Heart right ventricle (tissue), 16 donors: ENCODE results near the gene ZBTB7C. TPM values are rescaled to one million over a fixed set of nuclear protein-coding genes. Genes with fewer than 3 reads are reported as not detected.

ENCODE experiments used
- ATAC-seq, 8 donors: fragments of 200-7000 bp; cut with Tn5 transposase; one replicate each; pipeline ENCODE4 v1.9.1; 2020; ENCODE audit warnings: mild to moderate bottlenecking in 8 of 8, moderate library complexity in 8 of 8, moderate number of reproducible peaks in 1 of 8
- DNase-seq, 2 donors: peaks; one replicate each; pipeline ENCODE4 v3.0.0-alpha.2; 2020
- H3K27ac ChIP-seq, 10 donors: fragments of 200-600 bp; sonication (generic) in 2 of 10; one replicate each; pipeline versions ENCODE4 v1.5.0 to v1.8.0; 2020 to 2022; ENCODE audit warnings: mild to moderate bottlenecking in 3 of 10
- H3K27me3 ChIP-seq, 7 donors: fragments of 200-600 bp; one replicate each; pipeline ENCODE4 v1.8.0; 2021 to 2022; ENCODE audit warnings: mild to moderate bottlenecking in 2 of 7
- H3K36me3 ChIP-seq, 9 donors: fragments of 200-600 bp; sonication (generic) in 1 of 9; one replicate each; pipeline versions ENCODE4 v1.5.0 to v1.8.0; 2020 to 2022; ENCODE audit warnings: mild to moderate bottlenecking in 2 of 9
- H3K4me1 ChIP-seq, 9 donors: fragments of 200-600 bp; sonication (generic) in 1 of 9; one replicate each; pipeline versions ENCODE4 v1.5.0 to v1.8.0; 2020 to 2022; ENCODE audit warnings: mild to moderate bottlenecking in 4 of 9
- H3K4me3 ChIP-seq, 10 donors: fragments of 200-600 bp; sonication (generic) in 2 of 10; one replicate each; pipeline versions ENCODE4 v1.5.0 to v1.8.0; 2020 to 2022; ENCODE audit warnings: mild to moderate bottlenecking in 7 of 10, moderate library complexity in 2 of 10
- H3K9me3 ChIP-seq, 11 donors: fragments of 200-600 bp in 10 of 11; sonication (generic) in 2 of 11; one replicate each; pipeline versions ENCODE4 v1.5.0 to v1.8.0; 2013 to 2022; ENCODE audit warnings: mild to moderate bottlenecking in 2 of 11, control low read depth in 1 of 11, moderate library complexity in 1 of 11
- CTCF ChIP-seq, 9 donors: fragments of 200-600 bp; sonication (generic) in 2 of 9; IDR thresholded peaks; one replicate each; pipeline versions ENCODE4 v1.5.0 to v1.8.0; 2021 to 2022; ENCODE audit warnings: antibody characterized with exemption in 9 of 9, mild to moderate bottlenecking in 5 of 9, moderate library complexity in 1 of 9
- WGBS, 2 donors: extraction: QIAGEN DNeasy Blood & Tissue Kit; methylation state at CpG; one replicate each; pipeline ENCODE4 v1.1.7; 2013; ENCODE audit warnings: inconsistent platforms in 1 of 2; 5-methylcytosine and 5-hydroxymethylcytosine counted together
- intact Hi-C, 10 donors: fragments of 100-400 bp; cut with DNase I; formaldehyde crosslinking; loops; one replicate each; pipeline versions ENCODE4 v1.11.1 to v1.14.2; 2022
- polyA plus RNA-seq, 2 donors: library from polyadenylated mRNA; stranded (reverse); fragments of 200-250 nt; gene quantifications; one replicate each; pipeline ENCODE4 v1.2.3, GENCODE V29; 2013
- total RNA-seq, 10 donors: library from RNA; stranded (reverse); fragmentation: NEBNext Ultra II Directional in 3 of 10; extraction: Animal tissue kit (Norgen Biotek cat#: 25700) in 3 of 10; gene quantifications; one replicate each; pipeline versions ENCODE4 v1.2.1 to v1.2.4, GENCODE V29; 2021 to 2023
- donor health status: Arrhythmogenic right ventricular cardiomyopathy.
- donor health status: ischemic (EF 13 %, LVEDD 7.1; RV severe dilation, severe dysfunction).
- donor health status: healthy with polysubstance abuse.
- donor health status: DM: no; HTN: yes; CAD: no.
- donor health status: DM: no; HTN: no; CAD: no.
- donor health status: ischemic (EF 25% LVEDD 6.9; RV normal size, moderate dysfunction).
- donor health status: ischemic (EF 25% LVEDD 5.7; RV mildly dilated, moderate dysfunction).
- donor health status: healthy.
- donor health status: DM: yes; HTN: yes; CAD: no.
- donor health status: Ischemic cardiomyopathy.
- donor health status: ischemic (EF 35%, LVEDD 5.7; RV mildly dilated, moderate dysfunction).
- donor health status: nonischemic (EF 11% LVEDD 7.7; RV severe dilation, severe dysfunction).
- donor health status: DM: yes; HTN: yes; CAD: no.
- donor health status: PGD.
- donor health status: ischemic (EF 29% LVEDD 5.4; RV normal size, mild dysfunction).
- donor health status: nonischemic (EF 23%, LVEDD 6.1; RV moderate dilation, normal function).

The ZBTB7C gene
- total and polyA plus RNA-seq, 12 donors = 0.49 to 6.3 (median 1.5) TPM

GRCh38 chr18:48113691-48114090 is 295.5 kb downstream of the ZBTB7C start:
- H3K9me3 ChIP-seq = no peaks in the 10 kb centered on the region
- TF ChIP-seq CTCF (IDR thresholded peaks at IDR 0.05) = no peak
- no peak overlapping the region for H3K4me3 ChIP-seq
- H3K27ac ChIP-seq = no peak overlapping the region
- intact Hi-C loops = no loop called here
- H3K36me3 ChIP-seq = no peaks in the 10 kb centered on the region
- no peak for DNase-seq
- no peak for ATAC-seq
- no peaks in the 10 kb centered on the region for H3K4me1 ChIP-seq
- H3K27me3 ChIP-seq = peaks cover 0 to 2% (median 0%) of the 10 kb centered on the region in 7 donors
- WGBS, 2 donors = 83 to 92% methylated on average over 8 of the region's 8 CpGs

- intact Hi-C loops = no loop called here
These were observed 297.6 kb downstream of the ZBTB7C start for GRCh38 chr18:48111587-48111986.

GRCh38 chr18:48110797-48111196 is 298.4 kb downstream of the ZBTB7C start:
- no peak for ATAC-seq
- intact Hi-C loops = no loop called here
- Histone ChIP-seq H3K27me3 (peaks cover 0 to 18% (median 0%) of the 10 kb centered on the region in 7 donors), H3K36me3 (no peaks in the 10 kb centered on the region), H3K4me3 (no peak overlapping the region), H3K4me1 (peaks cover 0 to 5% (median 0%) of the 10 kb centered on the region in 9 donors), H3K27ac (no peak overlapping the region), H3K9me3 (no peaks in the 10 kb centered on the region)
- no peak for DNase-seq
- 89 to 91% methylated on average over 7 of the region's 7 CpGs for WGBS, 2 donors
- no peak for TF ChIP-seq CTCF (IDR thresholded peaks at IDR 0.05)

More at GRCh38 chr18:48111587-48111986, 297.6 kb downstream of the ZBTB7C start:
- ATAC-seq (no peak), DNase-seq (no peak)
- Histone ChIP-seq H3K36me3 (no peaks in the 10 kb centered on the region), H3K9me3 (no peaks in the 10 kb centered on the region), H3K4me1 (peaks cover 0 to 5% (median 0%) of the 10 kb centered on the region in 9 donors), H3K27ac (no peak overlapping the region), H3K27me3 (peaks cover 0 to 11% (median 0%) of the 10 kb centered on the region in 7 donors), H3K4me3 (no peak overlapping the region)
- WGBS, 2 donors = 82 to 89% methylated on average over 5 of the region's 5 CpGs
- TF ChIP-seq CTCF (IDR thresholded peaks at IDR 0.05) = no peak

- Histone ChIP-seq H3K36me3 (no peaks in the 10 kb centered on the region), H3K27me3 (peaks cover 0 to 24% (median 0%) of the 10 kb centered on the region in 7 donors), H3K4me1 (peaks cover 0 to 5% (median 0%) of the 10 kb centered on the region in 9 donors), H3K27ac (no peak overlapping the region), H3K4me3 (no peak overlapping the region), H3K9me3 (no peaks in the 10 kb centered on the region)
- TF ChIP-seq CTCF (IDR thresholded peaks at IDR 0.05) = no peak
- no peak for DNase-seq
- intact Hi-C loops = no loop called here
- 78 to 79% methylated on average over 6 of the region's 6 CpGs for WGBS, 2 donors
- ATAC-seq = no peak
These were observed 299.2 kb downstream of the ZBTB7C start for GRCh38 chr18:48109961-48110493.
